ENCODE results near the gene ADCY4. TPM values are rescaled to one million over a fixed set of nuclear protein-coding genes. Genes with fewer than 3 reads are reported as not detected.
"Not testable (repeated sequence)": the region's sequence is repeated elsewhere in the genome, so short reads cannot be mapped to it uniquely, and the experiment has no call there.

The ADCY4 gene
- total RNA-seq, 1 experiment from 2014 or later: 2.9 TPM

GRCh38 chr14:24366721-24367513 is 32.0 kb upstream of the ADCY4 start:
- peak; percentile 94 for DNase-seq (ENCODE audit: low spot score)

- DNase-seq (ENCODE audit: low spot score): peak; percentile 20
These were observed 31.5 kb upstream of the ADCY4 start for GRCh38 chr14:24366413-24366720.

- peak; percentile 88 for DNase-seq (ENCODE audit: low spot score)
These were observed 30.9 kb upstream of the ADCY4 start for GRCh38 chr14:24365600-24366412.

- DNase-seq (ENCODE audit: low spot score): no peak
These were observed 30.0 kb upstream of the ADCY4 start for GRCh38 chr14:24364841-24365240.

GRCh38 chr14:24363401-24363800 is 28.5 kb upstream of the ADCY4 start:
- DNase-seq (ENCODE audit: low spot score): no peak

- no peak for DNase-seq (ENCODE audit: low spot score)
These were observed 27.5 kb upstream of the ADCY4 start for GRCh38 chr14:24362241-24362960.

GRCh38 chr14:24361326-24361725 is 26.5 kb upstream of the ADCY4 start:
- DNase-seq (ENCODE audit: low spot score): no peak

- no peak for DNase-seq (ENCODE audit: low spot score)
These were observed 25.4 kb upstream of the ADCY4 start for GRCh38 chr14:24360281-24360680.

- DNase-seq (ENCODE audit: low spot score): no peak
These were observed 21.3 kb upstream of the ADCY4 start for GRCh38 chr14:24356208-24356607.

GRCh38 chr14:24355009-24355408 is 20.1 kb upstream of the ADCY4 start:
- DNase-seq (ENCODE audit: low spot score): no peak

- DNase-seq (ENCODE audit: low spot score): not testable (repeated sequence)
These were observed 19.6 kb upstream of the ADCY4 start for GRCh38 chr14:24354482-24354825.

- peak; percentile 63 for DNase-seq (ENCODE audit: low spot score)
These were observed 18.9 kb upstream of the ADCY4 start for GRCh38 chr14:24353559-24354481.

GRCh38 chr14:24351517-24351916 is 16.6 kb upstream of the ADCY4 start:
- DNase-seq (ENCODE audit: low spot score): no peak

- no peak for DNase-seq (ENCODE audit: low spot score)
These were observed 14.9 kb upstream of the ADCY4 start for GRCh38 chr14:24349742-24350141.

- DNase-seq (ENCODE audit: low spot score): no peak
These were observed 13.3 kb upstream of the ADCY4 start for GRCh38 chr14:24348186-24348585.

- DNase-seq (ENCODE audit: low spot score): no peak
These were observed 12.3 kb upstream of the ADCY4 start for GRCh38 chr14:24347134-24347533.

- DNase-seq (ENCODE audit: low spot score): peak; percentile 7
These were observed 9.2 kb upstream of the ADCY4 start for GRCh38 chr14:24343795-24344660.

GRCh38 chr14:24342889-24343288 is 8.0 kb upstream of the ADCY4 start:
- no peak for DNase-seq (ENCODE audit: low spot score)

GRCh38 chr14:24340606-24341005 is 5.7 kb upstream of the ADCY4 start:
- DNase-seq (ENCODE audit: low spot score): no peak
